HEK293T (cell line): ENCODE data around the gene PHF10.

Source experiments
- BHLHE40 ChIP-seq: fragments of 450-650 bp; IDR thresholded peaks from 2 replicates; pipeline ENCODE4 v1.6.1; 2016; ENCODE audit warnings: mild to moderate bottlenecking, moderate library complexity, borderline replicate concordance
- ELF4 ChIP-seq: fragments of 450-650 bp; IDR thresholded peaks from 2 replicates; pipeline ENCODE4 v1.6.1; 2017; ENCODE audit warnings: antibody characterized with exemption
- FOXA1 ChIP-seq: fragments of 450-650 bp; IDR thresholded peaks from 2 replicates; pipeline ENCODE4 v1.6.1; 2016; ENCODE audit warnings: mild to moderate bottlenecking
- FOXM1 ChIP-seq: fragments of 450-650 bp; IDR thresholded peaks from 2 replicates; pipeline ENCODE4 v1.6.1; 2017; ENCODE audit warnings: mild to moderate bottlenecking, borderline replicate concordance
- L3MBTL2 ChIP-seq: fragments of 450-650 bp; conservative IDR thresholded peaks from 2 replicates; pipeline ENCODE4 v1.6.1; 2016; ENCODE audit warnings: mild to moderate bottlenecking
- LEF1 ChIP-seq: fragments of 450-650 bp; IDR thresholded peaks from 2 replicates; pipeline ENCODE4 v1.6.1; 2017; ENCODE audit warnings: mild to moderate bottlenecking, borderline replicate concordance
- NFRKB ChIP-seq: fragments of 450-650 bp; IDR thresholded peaks from 2 replicates; pipeline ENCODE4 v1.6.1; 2016; ENCODE audit warnings: mild to moderate bottlenecking, moderate library complexity
- SP1 ChIP-seq: fragments of 450-650 bp; IDR thresholded peaks from 2 replicates; pipeline ENCODE4 v1.6.1; 2017
- TARDBP ChIP-seq: fragments of 450-650 bp; IDR thresholded peaks from 2 replicates; pipeline ENCODE4 v1.6.1; 2016

DNA sequence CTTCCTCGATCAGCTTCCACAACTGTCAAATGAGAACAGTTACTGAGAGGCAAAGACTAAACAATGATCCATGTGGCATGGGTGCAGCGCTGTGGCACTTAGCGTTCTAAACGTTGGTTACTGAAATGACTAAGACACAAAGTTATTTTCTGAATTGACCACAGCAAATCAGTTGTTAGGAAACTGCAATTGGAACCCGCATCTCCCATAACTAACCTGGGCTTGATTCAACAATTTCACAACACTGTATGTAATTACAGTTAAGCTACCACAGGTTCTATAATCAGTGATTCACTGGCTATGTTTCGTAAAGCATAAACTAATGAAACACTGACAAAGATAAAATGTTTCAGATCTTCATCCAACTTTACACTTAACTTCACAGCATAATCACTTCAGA is 35.0 kb downstream of the PHF10 start:
- no peak for TF ChIP-seq SP1
- TF ChIP-seq BHLHE40 = no peak
- TF ChIP-seq TARDBP = no peak
- no peak for TF ChIP-seq L3MBTL2
- no peak for TF ChIP-seq ELF4
- TF ChIP-seq FOXA1 = no peak
- no peak for TF ChIP-seq FOXM1
- no peak for TF ChIP-seq LEF1
- no peak for TF ChIP-seq NFRKB
